H1 (cell line): ENCODE measurements around the gene CD300E. TPM values are rescaled to one million over a fixed set of nuclear protein-coding genes. Genes with fewer than 3 reads are reported as not detected.

Source experiments
- CTCF ChIA-PET: fragments of 300-600 bp; sonication (Branson Sonifier 250); formaldehyde crosslinking; loops from one replicate; lab custom pipeline; 2021; ENCODE audit not compliant: partially characterized antibody; lab: Charles Lee
- POLR2A ChIA-PET: fragments of 300-600 bp; sonication (Branson Sonifier 250); formaldehyde crosslinking; loops from one replicate; lab custom pipeline; 2021; ENCODE audit warnings: inconsistent platforms; ENCODE audit not compliant: partially characterized antibody; lab: Charles Lee
- DNase-seq, 2 experiments: peaks; one replicate each; pipeline versions ENCODE4 v3.0.0 to v3.0.0-alpha.2; 2010 to 2022; ENCODE audit warnings: low spot score in 2 of 2, low read depth in 1 of 2, mixed read lengths in 1 of 2
- FAIRE-seq: peaks from 2 replicates; lab custom pipeline; 2011; peaks lifted over from hg19 to GRCh38; lab: Jason Lieb, UNC
- H2AFZ ChIP-seq: 2 replicates; pipeline ENCODE4 v1.8.1; 2012; ENCODE audit warnings: low read length, inconsistent platforms
- H2AK5ac ChIP-seq: 2 replicates; pipeline ENCODE4 v1.6.1; 2013; ENCODE audit warnings: low read depth, low read length
- H2BK120ac ChIP-seq: replicated peaks from 2 replicates; pipeline ENCODE3; 2013; ENCODE audit warnings: low read depth, low read length, inconsistent platforms
- H2BK12ac ChIP-seq: 2 replicates; pipeline ENCODE4 v1.6.1; 2013; ENCODE audit warnings: low read depth, low read length
- H2BK15ac ChIP-seq: 2 replicates; pipeline ENCODE4 v1.6.1; 2013; ENCODE audit warnings: low read length
- H2BK20ac ChIP-seq: 2 replicates; pipeline ENCODE4 v1.6.1; 2013; ENCODE audit warnings: low read length
- H2BK5ac ChIP-seq: 2 replicates; pipeline ENCODE4 v1.6.1; 2013; ENCODE audit warnings: low read depth, low read length
- H3K14ac ChIP-seq: 2 replicates; pipeline ENCODE4 v1.6.1; 2013; ENCODE audit warnings: inconsistent platforms; ENCODE audit not compliant: insufficient read length
- H3K18ac ChIP-seq: 2 replicates; pipeline ENCODE4 v1.6.1; 2013; ENCODE audit warnings: low read length; ENCODE audit errors: extremely low read depth
- H3K23ac ChIP-seq: 2 replicates; pipeline ENCODE4 v1.6.1; 2013; ENCODE audit warnings: inconsistent platforms; ENCODE audit not compliant: insufficient read length
- H3K23me2 ChIP-seq: 2 replicates; pipeline ENCODE4 v1.6.1; 2013; ENCODE audit warnings: low read depth, low read length
- H3K27ac ChIP-seq: 2 replicates; pipeline ENCODE4 v1.6.1; 2011; ENCODE audit warnings: low read depth, low read length, inconsistent platforms
- H3K27me3 ChIP-seq, 4 experiments: replicated peaks in 1 of 4; 1 replicate in 1 of 4; 2 replicates in 3 of 4; pipeline versions ENCODE4 v1.6.1 to v1.8.1; 2011 to 2013; ENCODE audit warnings: low read length in 3 of 4, mild to moderate bottlenecking in 3 of 4, inconsistent platforms in 2 of 4, mixed read lengths in 2 of 4, moderate library complexity in 1 of 4; ENCODE audit not compliant: control insufficient read depth in 3 of 4, insufficient read depth in 3 of 4; ENCODE audit errors: extremely low read depth in 1 of 4
- H3K36me3 ChIP-seq, 4 experiments: 2 replicates each; pipeline versions ENCODE4 v1.6.1 to v1.8.1; 2011 to 2013; ENCODE audit warnings: mild to moderate bottlenecking in 4 of 4, low read length in 3 of 4, moderate library complexity in 2 of 4, control low read depth in 1 of 4, inconsistent platforms in 1 of 4; ENCODE audit not compliant: insufficient read depth in 4 of 4, control insufficient read depth in 2 of 4
- H3K4ac ChIP-seq: replicated peaks from 2 replicates; pipeline ENCODE3; 2013; ENCODE audit warnings: low read length, low read depth, mixed read lengths, inconsistent platforms; ENCODE audit not compliant: insufficient read length
- H3K4me1 ChIP-seq, 4 experiments: replicated peaks in 1 of 4; 1 replicate in 1 of 4; 2 replicates in 3 of 4; pipeline versions ENCODE4 v1.6.1 to v1.8.1; 2011 to 2013; ENCODE audit warnings: low read length in 3 of 4, inconsistent platforms in 2 of 4, mixed read lengths in 1 of 4; ENCODE audit not compliant: insufficient read depth in 4 of 4, control insufficient read depth in 3 of 4
- H3K4me2 ChIP-seq, 2 experiments: 2 replicates each; pipeline versions ENCODE4 v1.6.1 to v1.8.1; 2011 to 2013; ENCODE audit warnings: low read depth in 2 of 2, low read length in 2 of 2, control low read depth in 1 of 2, inconsistent platforms in 1 of 2, mild to moderate bottlenecking in 1 of 2; ENCODE audit not compliant: insufficient read depth in 1 of 2
- H3K4me3 ChIP-seq, 4 experiments: fragments of 200-600, 300-600 bp in 1 of 4; sonication (generic), shearing (Covaris generic), sonication (Bioruptor Twin) in 1 of 4; 2 replicates each; pipeline versions ENCODE4 v1.5.1 to v1.8.1; 2011 to 2016; ENCODE audit warnings: low read length in 4 of 4, low read depth in 3 of 4, control low read depth in 2 of 4, inconsistent platforms in 2 of 4, mild to moderate bottlenecking in 2 of 4, mixed read lengths in 1 of 4, moderate library complexity in 1 of 4; ENCODE audit not compliant: insufficient read depth in 2 of 4; ENCODE audit errors: extremely low read depth in 1 of 4
- H3K56ac ChIP-seq: replicated peaks from 2 replicates; pipeline ENCODE3; 2013; ENCODE audit warnings: low read depth, mild to moderate bottlenecking, mixed read lengths, low read length, inconsistent platforms; ENCODE audit not compliant: insufficient read length
- H3K79me1 ChIP-seq: 2 replicates; pipeline ENCODE4 v1.6.1; 2013; ENCODE audit warnings: low read depth, low read length, control low read depth
- H3K79me2 ChIP-seq, 2 experiments: 2 replicates each; pipeline versions ENCODE4 v1.6.1 to v1.8.1; 2012 to 2013; ENCODE audit warnings: low read length in 2 of 2, mild to moderate bottlenecking in 2 of 2, inconsistent platforms in 1 of 2; ENCODE audit not compliant: insufficient read depth in 2 of 2, control insufficient read depth in 1 of 2
- H3K9ac ChIP-seq, 4 experiments: replicated peaks in 1 of 4; 1 replicate in 1 of 4; 2 replicates in 3 of 4; pipeline versions ENCODE4 v1.6.1 to v1.8.1; 2011 to 2013; ENCODE audit warnings: low read depth in 3 of 4, low read length in 3 of 4, control low read depth in 2 of 4, mild to moderate bottlenecking in 2 of 4, moderate library complexity in 2 of 4, inconsistent platforms in 1 of 4; ENCODE audit errors: extremely low read depth in 1 of 4
- H3K9me3 ChIP-seq, 2 experiments: 2 replicates each; pipeline versions ENCODE4 v1.6.1 to v1.8.1; 2012 to 2013; ENCODE audit warnings: mild to moderate bottlenecking in 2 of 2, moderate library complexity in 2 of 2, control low read depth in 1 of 2, inconsistent platforms in 1 of 2, low read depth in 1 of 2, low read length in 1 of 2, mixed read lengths in 1 of 2; ENCODE audit not compliant: insufficient read depth in 2 of 2
- H4K20me1 ChIP-seq, 2 experiments: replicated peaks in 1 of 2; 2 replicates each; pipeline versions ENCODE3 to v1.8.1; 2011 to 2013; ENCODE audit warnings: inconsistent platforms in 2 of 2, low read length in 2 of 2, mild to moderate bottlenecking in 1 of 2; ENCODE audit not compliant: insufficient read depth in 2 of 2, control insufficient read depth in 1 of 2
- H4K5ac ChIP-seq: 2 replicates; pipeline ENCODE4 v1.6.1; 2013; ENCODE audit warnings: low read length, low read depth, mixed read lengths, inconsistent platforms; ENCODE audit not compliant: insufficient read length
- H4K8ac ChIP-seq: 2 replicates; pipeline ENCODE4 v1.8.0; 2013; ENCODE audit warnings: mild to moderate bottlenecking, moderate library complexity, low read length, inconsistent platforms; ENCODE audit not compliant: insufficient read depth; ENCODE audit errors: extremely low read depth
- H4K91ac ChIP-seq: replicated peaks from 2 replicates; pipeline ENCODE3; 2013; ENCODE audit warnings: low read length, mixed read lengths, inconsistent platforms; ENCODE audit not compliant: insufficient read length
- CEBPB ChIP-seq: IDR thresholded peaks from 2 replicates; pipeline ENCODE4 v1.6.1; 2012; ENCODE audit warnings: low read depth, low read length
- WGBS, 2 experiments: shearing (Covaris generic) in 1 of 2; methylation state at CpG; one replicate each; pipeline versions ENCODE4 v1.1.6 to v1.1.7; 2013 to 2015; ENCODE audit warnings: low lambda C conversion rate in 2 of 2, mixed read lengths in 2 of 2, inconsistent platforms in 1 of 2, low coverage in 1 of 2, missing lambda C conversion rate in 1 of 2; ENCODE audit not compliant: insufficient replicate concordance in 2 of 2, insufficient coverage in 1 of 2, insufficient read length in 1 of 2; ENCODE audit errors: extremely low coverage in 1 of 2, missing lambda C conversion rate in 1 of 2; 5-methylcytosine and 5-hydroxymethylcytosine counted together
- polyA plus RNA-seq, 7 experiments: library from polyadenylated mRNA; depleted of rRNA in 3 of 7; stranded (reverse) in 5 of 7; unstranded in 2 of 7; fragments of >200 nt in 5 of 7; fragments of 200-250 nt in 2 of 7; gene quantifications; 1 replicate in 5 of 7; 2 replicates in 1 of 7; 4 replicates in 1 of 7; pipeline versions ENCODE4 v1.2.1 to v1.2.3, GENCODE V29; 2011 to 2013; ENCODE audit warnings: missing spikeins in 2 of 7, mixed read lengths in 2 of 7
- total RNA-seq: library from RNA; stranded (reverse); fragmentation: NEBNext Ultra II Directional; extraction: Animal tissue kit (Norgen Biotek cat#: 25700); gene quantifications from 2 replicates; pipeline ENCODE4 v1.2.1, GENCODE V29; 2021

Gene CD300E
- total and polyA plus RNA-seq, 2 of the 8 experiments (the other 6 are each of a cell fraction or from before 2014, with no cell fraction given), result not detected

GRCh38 chr17:74601944-74602572, 21.5 kb downstream of the CD300E start:
- no peak overlapping the region for H3K56ac ChIP-seq
- H3K4me3 ChIP-seq, result no peak overlapping the region
- no peaks in the 10 kb centered on the region for H3K9me3 ChIP-seq
- no peak overlapping the region for H3K23ac ChIP-seq
- H3K79me1 ChIP-seq, result no peaks in the 10 kb centered on the region
- H4K91ac ChIP-seq, result peak overlapping the region; percentile 62
- H3K36me3 ChIP-seq, result no peaks in the 10 kb centered on the region
- peak overlapping the region; percentile 60 for H3K4ac ChIP-seq
- DNase-seq (peak in 1 of 2 experiments; percentile 65), FAIRE-seq (peak; percentile 73)
- H3K14ac ChIP-seq, result no peak overlapping the region
- no peak overlapping the region; a peak in 1 of 7 replicates for H3K9ac ChIP-seq
- ChIA-PET CTCF (interaction anchor here (0.6 to 5.0 kb wide), 31 partner anchors 9 to 296 kb away, joined by 3 to 33 read pairs (median 4); partner anchors contain the start of genes CD300C, CD300H and CD300LD), POLR2A (no interaction called here)
- H3K27ac ChIP-seq, result no peak overlapping the region
- H2AK5ac ChIP-seq, result no peak overlapping the region
- no peak overlapping the region for H2BK120ac ChIP-seq
- H3K4me1 ChIP-seq, result peaks cover 0 to 6% (median 2%) of the 10 kb centered on the region in 4 experiments; a peak in 1 of 7 replicates
- H2BK20ac ChIP-seq, result no peak overlapping the region
- H4K20me1 ChIP-seq, result peaks cover 0 to 1% of the 10 kb centered on the region in 2 experiments
- no peaks in the 10 kb centered on the region for H3K79me2 ChIP-seq
- no peak overlapping the region for H2AFZ ChIP-seq
- 57% methylated on average over 12 of the region's 12 CpGs; no CpG with 5 or more reads in 1 of the 2 experiments for WGBS, 2 experiments
- H2BK5ac ChIP-seq, result no peak overlapping the region
- no peak overlapping the region for H3K18ac ChIP-seq
- peaks cover 2% of the 10 kb centered on the region; the same call in 1 of the 2 replicates for H3K23me2 ChIP-seq
- 0 out of 2 replicates have a peak overlapping the region, but pooled peaks have one; percentile 89 for H2BK15ac ChIP-seq
- peak overlapping the region; percentile 92; the same call in 1 of the 2 replicates for H2BK12ac ChIP-seq
- no peak overlapping the region for H4K5ac ChIP-seq
- no peak overlapping the region for H3K4me2 ChIP-seq
- peaks cover 0 to 2% (median 0%) of the 10 kb centered on the region in 4 experiments; a peak in 1 of 7 replicates for H3K27me3 ChIP-seq
- H4K8ac ChIP-seq, result no peak overlapping the region
- no peak for TF ChIP-seq CEBPB
